ENCODE measurements around the gene PCDHB7.
"Not testable (repeated sequence)": the region's sequence is repeated elsewhere in the genome, so short reads cannot be mapped to it uniquely, and the experiment has no call there.

The PCDHB7 gene

DNA sequence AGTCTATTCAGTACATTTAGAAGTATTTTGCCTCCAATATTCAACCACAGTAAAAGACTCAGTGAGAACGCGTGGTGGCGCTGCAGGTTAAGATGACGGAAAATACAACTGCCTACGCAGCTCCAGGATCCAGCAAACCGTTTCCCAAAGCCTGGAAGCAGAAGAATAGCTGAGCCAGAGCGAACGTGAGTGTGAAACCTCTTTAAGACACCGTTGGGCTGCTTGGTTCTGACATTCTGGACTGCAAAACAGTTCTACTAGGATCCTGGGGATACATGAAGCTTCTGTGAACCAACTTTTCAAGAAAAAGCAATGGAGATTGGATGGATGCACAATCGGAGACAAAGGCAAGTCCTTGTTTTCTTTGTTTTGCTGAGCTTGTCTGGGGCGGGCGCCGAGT is 9.8 kb downstream of the PCDHB7 start, which contains the start of gene PCDHB16:
TSS of gene PCDHB16 (plus strand) at position 140 of the 400 bp plus-strand sequence. CDS start at position 313, 173 bp downstream.
- DNase-seq = no peak

DNA sequence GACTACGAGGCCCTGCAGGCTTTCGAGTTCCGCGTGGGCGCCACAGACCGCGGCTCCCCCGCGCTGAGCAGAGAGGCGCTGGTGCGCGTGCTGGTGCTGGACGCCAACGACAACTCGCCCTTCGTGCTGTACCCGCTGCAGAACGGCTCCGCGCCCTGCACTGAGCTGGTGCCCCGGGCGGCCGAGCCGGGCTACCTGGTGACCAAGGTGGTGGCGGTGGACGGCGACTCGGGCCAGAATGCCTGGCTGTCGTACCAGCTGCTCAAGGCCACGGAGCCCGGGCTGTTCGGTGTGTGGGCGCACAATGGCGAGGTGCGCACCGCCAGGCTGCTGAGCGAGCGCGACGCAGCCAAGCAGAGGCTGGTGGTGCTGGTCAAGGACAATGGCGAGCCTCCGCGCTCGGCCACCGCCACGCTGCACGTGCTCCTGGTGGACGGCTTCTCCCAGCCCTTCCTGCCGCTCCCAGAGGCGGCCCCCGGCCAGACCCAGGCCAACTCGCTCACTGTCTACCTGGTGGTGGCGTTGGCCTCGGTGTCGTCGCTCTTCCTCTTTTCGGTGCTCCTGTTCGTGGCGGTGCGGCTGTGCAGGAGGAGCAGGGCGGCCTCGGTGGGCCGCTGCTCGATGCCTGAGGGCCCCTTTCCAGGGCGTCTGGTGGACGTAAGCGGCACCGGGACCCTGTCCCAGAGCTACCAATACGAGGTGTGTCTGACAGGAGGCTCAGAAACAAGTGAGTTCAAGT is 11.8 kb downstream of the PCDHB7 start:
- DNase-seq = not testable (repeated sequence)

DNA sequence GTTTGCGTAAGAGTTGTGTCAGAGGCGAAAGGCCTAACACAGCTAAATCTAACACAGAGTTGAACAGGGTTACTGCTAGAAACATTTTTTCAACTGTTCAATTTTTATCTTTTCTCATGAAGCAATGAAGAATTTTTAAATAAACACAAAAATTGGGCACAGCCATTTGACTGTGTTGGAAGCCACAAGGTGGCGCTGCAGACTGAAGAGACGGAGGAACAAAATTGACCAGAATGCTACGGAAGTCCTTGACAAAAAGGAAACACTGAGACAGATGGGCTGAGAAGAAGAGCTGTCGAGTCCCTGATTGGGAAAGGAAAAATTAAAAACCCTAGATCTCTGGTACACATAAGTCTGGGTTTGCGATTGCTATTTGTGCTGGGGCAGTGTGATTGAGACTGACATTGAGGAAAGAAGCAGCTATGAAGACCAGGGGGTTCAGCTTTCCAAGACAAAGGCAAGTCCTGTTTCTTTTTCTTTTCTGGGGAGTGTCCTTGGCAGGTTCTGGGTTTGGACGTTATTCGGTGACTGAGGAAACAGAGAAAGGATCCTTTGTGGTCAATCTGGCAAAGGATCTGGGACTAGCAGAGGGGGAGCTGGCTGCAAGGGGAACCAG is 14.6 kb downstream of the PCDHB7 start, which contains the start of gene PCDHB9:
TSS of gene PCDHB9 (plus strand) at position 265 of the 616 bp plus-strand sequence. CDS start at position 423, 158 bp downstream.
- no peak for DNase-seq

DNA sequence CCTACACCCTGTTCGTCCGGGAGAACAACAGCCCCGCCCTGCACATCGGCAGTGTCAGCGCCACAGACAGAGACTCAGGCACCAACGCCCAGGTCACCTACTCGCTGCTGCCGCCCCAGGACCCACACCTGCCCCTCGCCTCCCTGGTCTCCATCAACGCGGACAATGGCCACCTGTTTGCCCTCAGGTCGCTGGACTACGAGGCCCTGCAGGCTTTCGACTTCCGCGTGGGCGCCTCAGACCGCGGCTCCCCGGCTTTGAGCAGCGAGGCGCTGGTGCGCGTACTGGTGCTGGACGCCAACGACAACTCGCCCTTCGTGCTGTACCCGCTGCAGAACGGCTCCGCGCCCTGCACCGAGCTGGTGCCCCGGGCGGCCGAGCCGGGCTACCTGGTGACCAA is 16.2 kb downstream of the PCDHB7 start:
- not testable (repeated sequence) for DNase-seq

DNA sequence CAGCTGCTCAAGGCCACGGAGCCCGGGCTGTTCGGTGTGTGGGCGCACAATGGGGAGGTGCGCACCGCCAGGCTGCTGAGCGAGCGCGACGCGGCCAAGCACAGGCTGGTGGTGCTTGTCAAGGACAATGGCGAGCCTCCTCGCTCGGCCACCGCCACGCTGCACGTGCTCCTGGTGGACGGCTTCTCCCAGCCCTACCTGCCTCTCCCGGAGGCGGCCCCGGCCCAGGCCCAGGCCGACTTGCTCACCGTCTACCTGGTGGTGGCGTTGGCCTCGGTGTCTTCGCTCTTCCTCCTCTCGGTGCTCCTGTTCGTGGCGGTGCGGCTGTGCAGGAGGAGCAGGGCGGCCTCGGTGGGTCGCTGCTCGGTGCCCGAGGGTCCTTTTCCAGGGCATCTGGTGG is 16.7 kb downstream of the PCDHB7 start:
- not testable (repeated sequence) for DNase-seq

DNA sequence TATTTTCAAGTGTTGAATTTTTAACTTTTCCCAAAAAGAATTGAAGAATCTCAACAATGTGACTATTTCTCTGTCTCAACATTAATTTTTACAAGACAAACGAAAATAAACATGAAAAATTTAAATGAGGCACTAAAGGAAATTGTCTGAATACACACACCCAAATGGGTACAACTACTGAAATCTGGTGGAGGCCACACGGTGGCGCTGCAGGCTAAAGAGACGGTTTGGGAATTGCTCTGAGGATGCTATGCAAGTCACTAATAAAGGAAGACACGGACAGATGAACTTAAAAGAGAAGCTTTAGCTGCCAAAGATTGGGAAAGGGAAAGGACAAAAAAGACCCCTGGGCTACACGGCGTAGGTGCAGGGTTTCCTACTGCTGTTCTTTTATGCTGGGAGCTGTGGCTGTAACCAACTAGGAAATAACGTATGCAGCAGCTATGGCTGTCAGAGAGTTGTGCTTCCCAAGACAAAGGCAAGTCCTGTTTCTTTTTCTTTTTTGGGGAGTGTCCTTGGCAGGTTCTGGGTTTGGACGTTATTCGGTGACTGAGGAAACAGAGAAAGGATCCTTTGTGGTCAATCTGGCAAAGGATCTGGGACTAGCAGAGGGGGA is 19.8 kb downstream of the PCDHB7 start, which contains the start of gene PCDHB10:
TSS of gene PCDHB10 (plus strand) at position 244 of the 616 bp plus-strand sequence. CDS start at position 444, 200 bp downstream.
- DNase-seq = no peak

DNA sequence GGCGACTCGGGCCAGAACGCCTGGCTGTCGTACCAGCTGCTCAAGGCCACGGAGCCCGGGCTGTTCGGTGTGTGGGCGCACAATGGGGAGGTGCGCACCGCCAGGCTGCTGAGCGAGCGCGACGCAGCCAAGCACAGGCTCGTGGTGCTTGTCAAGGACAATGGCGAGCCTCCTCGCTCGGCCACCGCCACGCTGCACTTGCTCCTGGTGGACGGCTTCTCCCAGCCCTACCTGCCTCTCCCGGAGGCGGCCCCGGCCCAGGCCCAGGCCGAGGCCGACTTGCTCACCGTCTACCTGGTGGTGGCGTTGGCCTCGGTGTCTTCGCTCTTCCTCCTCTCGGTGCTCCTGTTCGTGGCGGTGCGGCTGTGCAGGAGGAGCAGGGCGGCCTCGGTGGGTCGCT is 21.9 kb downstream of the PCDHB7 start:
- not testable (repeated sequence) for DNase-seq

DNA sequence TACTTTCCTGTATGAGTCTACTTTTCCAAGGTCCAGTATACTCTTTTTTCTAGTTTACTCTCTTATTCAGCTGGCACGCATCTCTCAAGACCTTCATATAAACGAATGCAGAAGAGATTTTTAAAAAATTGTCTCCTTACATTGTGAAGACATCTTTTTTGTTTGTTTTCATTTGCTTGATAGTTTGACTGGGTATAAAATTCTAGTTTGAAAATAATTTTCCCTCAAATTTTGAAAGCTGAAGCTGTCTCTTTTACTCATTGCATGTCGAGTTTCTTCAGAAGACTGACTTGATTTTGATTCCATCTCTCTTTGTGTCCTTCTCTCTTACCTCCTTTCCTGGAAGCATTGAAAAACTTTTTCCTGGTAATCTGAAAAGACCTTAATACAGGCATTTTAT is 23.9 kb downstream of the PCDHB7 start:
- no peak for DNase-seq

DNA sequence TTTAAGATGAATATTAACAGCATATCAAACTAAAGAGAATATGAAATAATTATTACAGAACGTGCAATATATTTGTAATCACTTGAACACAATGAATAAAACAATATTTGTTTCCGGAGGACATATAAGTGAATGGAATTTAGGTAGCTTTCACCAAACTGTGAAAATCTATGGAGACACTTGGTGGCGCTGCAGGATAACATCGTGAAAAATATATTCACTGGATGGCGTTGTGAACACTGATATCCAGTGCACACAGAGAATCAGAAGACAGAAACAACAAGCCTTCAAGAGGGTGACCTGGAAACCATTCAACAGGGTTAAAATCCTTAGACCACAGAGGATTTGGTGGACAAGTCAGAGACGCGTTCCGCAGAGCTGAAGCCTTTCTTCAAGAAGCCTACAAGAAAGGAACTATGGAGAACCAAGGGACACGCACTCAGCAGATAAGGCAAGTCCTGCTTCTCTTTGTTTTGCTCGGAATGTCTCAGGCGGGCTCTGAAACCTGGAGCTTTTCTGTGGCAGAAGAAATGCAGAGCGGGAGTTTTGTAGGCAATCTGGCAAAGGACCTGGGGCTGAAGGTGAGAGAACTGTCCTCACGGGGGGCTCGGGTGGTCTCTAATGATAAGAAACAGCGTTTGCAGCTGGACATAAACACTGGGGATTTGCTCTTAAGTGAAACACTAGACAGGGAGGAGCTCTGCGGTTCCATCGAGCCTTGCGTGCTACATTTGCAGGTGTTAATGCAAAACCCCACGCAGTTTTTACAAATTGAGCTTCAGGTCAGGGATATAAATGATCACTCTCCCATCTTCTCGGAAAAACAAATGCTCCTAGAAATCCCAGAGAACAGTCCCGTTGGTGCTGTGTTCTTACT is 27.2 kb downstream of the PCDHB7 start, which contains the start of gene PCDHB11:
TSS of gene PCDHB11 (plus strand) at position 269 of the 877 bp plus-strand sequence. CDS start at position 417, 148 bp downstream.
- DNase-seq = no peak

DNA sequence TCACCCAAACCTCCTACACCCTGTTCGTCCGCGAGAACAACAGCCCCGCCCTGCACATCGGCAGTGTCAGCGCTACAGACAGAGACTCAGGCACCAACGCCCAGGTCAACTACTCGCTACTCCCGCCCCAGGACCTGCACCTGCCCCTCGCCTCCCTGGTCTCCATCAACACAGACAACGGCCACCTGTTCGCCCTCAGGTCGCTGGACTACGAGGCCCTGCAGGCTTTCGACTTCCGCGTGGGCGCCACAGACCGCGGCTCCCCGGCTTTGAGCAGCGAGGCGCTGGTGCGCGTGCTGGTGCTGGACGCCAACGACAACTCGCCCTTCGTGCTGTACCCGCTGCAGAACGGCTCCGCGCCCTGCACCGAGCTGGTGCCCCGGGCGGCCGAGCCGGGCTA is 28.7 kb downstream of the PCDHB7 start:
- DNase-seq = not testable (repeated sequence)

DNA sequence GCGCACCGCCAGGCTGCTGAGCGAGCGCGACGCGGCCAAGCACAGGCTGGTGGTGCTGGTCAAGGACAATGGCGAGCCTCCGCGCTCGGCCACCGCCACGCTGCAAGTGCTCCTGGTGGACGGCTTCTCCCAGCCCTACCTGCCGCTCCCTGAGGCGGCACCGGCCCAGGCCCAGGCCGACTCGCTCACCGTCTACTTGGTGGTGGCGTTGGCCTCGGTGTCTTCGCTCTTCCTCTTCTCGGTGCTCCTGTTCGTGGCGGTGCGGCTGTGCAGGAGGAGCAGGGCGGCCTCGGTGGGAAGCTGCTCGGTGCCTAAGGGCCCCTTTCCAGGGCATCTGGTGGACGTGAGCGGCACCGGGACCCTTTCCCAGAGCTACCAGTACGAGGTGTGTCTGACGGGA is 29.2 kb downstream of the PCDHB7 start:
- not testable (repeated sequence) for DNase-seq

DNA sequence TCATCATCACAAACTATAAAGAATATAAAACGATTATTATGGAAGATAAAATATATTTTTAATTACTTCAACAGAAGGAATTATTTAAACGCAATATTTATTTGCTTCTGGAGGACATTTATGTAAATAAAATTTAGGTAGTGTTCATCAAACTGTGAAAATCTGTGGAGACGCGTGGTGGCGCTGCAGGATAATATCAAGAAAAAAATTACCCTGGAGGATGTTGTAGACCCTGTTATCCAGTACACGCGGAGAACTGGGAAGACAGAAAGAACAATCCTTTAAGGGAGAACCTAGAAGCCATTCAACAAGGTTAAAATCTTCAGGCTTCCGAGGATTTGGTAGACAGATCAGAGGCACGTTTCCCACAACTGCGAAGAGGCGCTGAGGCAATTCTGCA is 36.0 kb downstream of the PCDHB7 start, which contains the start of gene PCDHB12:
TSS of gene PCDHB12 (plus strand) at position 242 of the 400 bp plus-strand sequence. CDS start 189 bp downstream, outside the sequence.
- no peak for DNase-seq

DNA sequence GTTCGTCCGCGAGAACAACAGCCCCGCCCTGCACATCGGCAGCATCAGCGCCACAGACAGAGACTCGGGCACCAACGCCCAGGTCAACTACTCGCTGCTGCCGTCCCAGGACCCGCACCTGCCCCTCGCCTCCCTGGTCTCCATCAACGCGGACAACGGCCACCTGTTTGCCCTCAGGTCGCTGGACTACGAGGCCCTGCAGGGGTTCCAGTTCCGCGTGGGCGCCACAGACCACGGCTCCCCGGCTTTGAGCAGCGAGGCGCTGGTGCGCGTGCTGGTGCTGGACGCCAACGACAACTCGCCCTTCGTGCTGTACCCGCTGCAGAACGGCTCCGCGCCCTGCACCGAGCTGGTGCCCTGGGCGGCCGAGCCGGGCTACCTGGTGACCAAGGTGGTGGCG is 37.8 kb downstream of the PCDHB7 start:
- not testable (repeated sequence) for DNase-seq

DNA sequence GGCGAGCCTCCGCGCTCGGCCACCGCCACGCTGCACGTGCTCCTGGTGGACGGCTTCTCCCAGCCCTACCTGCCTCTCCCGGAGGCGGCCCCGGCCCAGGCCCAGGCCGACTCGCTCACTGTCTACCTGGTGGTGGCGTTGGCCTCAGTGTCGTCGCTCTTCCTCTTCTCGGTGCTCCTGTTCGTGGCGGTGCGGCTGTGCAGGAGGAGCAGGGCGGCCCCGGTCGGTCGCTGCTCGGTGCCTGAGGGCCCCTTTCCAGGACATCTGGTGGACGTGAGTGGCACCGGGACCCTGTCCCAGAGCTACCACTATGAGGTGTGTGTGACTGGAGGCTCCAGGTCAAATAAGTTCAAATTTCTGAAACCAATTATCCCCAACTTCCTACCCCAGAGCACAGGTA is 38.4 kb downstream of the PCDHB7 start:
- DNase-seq = not testable (repeated sequence)

DNA sequence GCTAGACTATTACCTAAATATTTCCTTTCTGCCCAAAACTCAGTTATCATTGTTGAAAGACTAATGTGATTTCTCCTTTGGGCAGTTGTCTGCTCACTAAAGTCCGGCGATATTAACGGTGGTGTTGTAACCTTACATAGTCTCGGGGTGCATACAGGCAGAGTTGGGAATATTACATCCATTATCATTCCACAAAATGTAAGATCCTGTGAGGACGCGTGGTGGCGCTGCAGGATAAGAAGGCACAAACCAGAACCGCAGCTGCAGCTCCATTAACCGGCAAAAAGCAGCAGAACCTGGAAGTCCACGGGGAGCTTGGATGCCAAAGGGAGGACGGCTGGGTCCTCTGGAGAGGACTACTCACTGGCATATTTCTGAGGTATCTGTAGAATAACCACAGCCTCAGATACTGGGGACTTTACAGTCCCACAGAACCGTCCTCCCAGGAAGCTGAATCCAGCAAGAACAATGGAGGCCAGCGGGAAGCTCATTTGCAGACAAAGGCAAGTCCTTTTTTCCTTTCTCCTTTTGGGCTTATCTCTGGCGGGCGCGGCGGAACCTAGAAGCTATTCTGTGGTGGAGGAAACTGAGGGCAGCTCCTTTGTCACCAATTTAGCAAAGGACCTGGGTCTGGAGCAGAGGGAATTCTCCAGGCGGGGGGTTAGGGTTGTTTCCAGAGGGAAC is 41.4 kb downstream of the PCDHB7 start, which contains the start of gene PCDHB13:
TSS of gene PCDHB13 (plus strand) at position 264 of the 684 bp plus-strand sequence. CDS start at position 469, 205 bp downstream.
- not testable (repeated sequence) for DNase-seq

DNA sequence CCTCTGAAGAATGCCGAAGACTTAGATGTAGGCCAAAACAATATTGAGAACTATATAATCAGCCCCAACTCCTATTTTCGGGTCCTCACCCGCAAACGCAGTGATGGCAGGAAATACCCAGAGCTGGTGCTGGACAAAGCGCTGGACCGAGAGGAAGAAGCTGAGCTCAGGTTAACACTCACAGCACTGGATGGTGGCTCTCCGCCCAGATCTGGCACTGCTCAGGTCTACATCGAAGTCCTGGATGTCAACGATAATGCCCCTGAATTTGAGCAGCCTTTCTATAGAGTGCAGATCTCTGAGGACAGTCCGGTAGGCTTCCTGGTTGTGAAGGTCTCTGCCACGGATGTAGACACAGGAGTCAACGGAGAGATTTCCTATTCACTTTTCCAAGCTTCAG is 42.1 kb downstream of the PCDHB7 start:
- not testable (repeated sequence) for DNase-seq

DNA sequence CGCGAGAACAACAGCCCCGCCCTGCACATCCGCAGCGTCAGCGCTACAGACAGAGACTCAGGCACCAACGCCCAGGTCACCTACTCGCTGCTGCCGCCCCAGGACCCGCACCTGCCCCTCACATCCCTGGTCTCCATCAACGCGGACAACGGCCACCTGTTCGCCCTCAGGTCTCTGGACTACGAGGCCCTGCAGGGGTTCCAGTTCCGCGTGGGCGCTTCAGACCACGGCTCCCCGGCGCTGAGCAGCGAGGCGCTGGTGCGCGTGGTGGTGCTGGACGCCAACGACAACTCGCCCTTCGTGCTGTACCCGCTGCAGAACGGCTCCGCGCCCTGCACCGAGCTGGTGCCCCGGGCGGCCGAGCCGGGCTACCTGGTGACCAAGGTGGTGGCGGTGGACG is 43.1 kb downstream of the PCDHB7 start:
- not testable (repeated sequence) for DNase-seq

DNA sequence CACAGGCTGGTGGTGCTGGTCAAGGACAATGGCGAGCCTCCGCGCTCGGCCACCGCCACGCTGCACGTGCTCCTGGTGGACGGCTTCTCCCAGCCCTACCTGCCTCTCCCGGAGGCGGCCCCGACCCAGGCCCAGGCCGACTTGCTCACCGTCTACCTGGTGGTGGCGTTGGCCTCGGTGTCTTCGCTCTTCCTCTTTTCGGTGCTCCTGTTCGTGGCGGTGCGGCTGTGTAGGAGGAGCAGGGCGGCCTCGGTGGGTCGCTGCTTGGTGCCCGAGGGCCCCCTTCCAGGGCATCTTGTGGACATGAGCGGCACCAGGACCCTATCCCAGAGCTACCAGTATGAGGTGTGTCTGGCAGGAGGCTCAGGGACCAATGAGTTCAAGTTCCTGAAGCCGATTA is 43.6 kb downstream of the PCDHB7 start:
- DNase-seq = not testable (repeated sequence)

DNA sequence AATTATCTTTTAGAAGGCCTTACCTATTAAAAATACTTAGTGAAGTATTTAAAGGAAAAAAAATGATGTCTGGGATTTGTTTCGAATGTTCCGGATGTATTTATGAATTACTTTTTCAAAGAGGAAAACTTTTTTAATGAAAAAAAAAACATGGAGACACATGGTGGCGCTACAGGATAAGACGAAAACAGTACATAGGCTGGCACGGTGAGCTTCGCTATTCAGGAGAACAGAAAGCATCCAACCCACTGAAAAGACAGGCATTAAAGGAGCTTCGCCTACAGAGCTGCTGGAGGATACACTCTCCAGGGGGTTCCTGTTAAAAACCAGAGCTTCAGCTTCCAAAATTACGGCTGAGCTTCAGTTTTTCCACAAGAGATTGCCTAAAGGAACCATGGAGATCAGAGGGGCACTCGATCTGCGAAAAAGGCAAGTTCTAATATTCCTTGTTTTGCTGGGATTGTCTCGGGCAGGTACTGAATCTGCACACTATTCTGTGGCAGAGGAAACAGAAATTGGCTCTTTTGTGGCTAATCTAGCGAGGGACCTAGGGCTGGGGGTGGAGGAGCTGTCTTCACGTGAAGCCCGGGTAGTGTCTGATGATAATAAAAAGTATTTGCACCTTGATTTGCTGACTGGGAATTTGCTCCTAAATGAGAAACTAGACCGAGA is 50.8 kb downstream of the PCDHB7 start, which contains the start of gene PCDHB14:
TSS of gene PCDHB14 (plus strand) at position 232 of the 672 bp plus-strand sequence. CDS start at position 395, 163 bp downstream.
- DNase-seq = no peak

DNA sequence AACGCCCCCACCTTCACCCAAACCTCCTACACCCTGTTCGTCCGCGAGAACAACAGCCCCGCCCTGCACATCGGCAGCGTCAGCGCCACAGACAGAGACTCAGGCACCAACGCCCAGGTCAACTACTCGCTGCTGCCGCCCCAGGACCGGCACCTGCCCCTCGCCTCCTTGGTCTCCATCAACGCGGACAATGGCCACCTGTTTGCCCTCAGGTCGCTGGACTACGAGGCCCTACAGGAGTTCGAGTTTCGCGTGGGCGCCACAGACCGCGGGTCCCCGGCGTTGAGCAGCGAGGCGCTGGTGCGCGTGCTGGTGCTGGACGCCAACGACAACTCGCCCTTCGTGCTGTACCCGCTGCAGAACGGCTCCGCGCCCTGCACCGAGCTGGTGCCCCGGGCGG is 52.4 kb downstream of the PCDHB7 start:
- DNase-seq = not testable (repeated sequence)

DNA sequence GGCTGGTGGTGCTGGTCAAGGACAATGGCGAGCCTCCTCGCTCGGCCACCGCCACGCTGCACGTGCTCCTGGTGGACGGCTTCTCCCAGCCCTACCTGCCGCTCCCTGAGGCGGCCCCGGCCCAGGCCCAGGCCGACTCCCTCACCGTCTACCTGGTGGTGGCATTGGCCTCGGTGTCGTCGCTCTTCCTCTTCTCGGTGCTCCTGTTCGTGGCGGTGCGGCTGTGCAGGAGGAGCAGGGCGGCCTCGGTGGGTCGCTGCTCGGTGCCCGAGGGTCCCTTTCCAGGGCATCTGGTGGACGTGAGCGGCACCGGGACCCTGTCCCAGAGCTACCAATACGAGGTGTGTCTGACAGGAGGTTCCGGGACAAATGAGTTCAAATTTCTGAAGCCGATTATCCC is 53.0 kb downstream of the PCDHB7 start:
- not testable (repeated sequence) for DNase-seq
